Body of pancreas (tissue), 4 donors: ENCODE measurements around the gene LRRC8C.

Experiments used
- CTCF ChIP-seq, 7 experiments: fragments of 450-650 bp in 4 of 7; fragments of 200-600 bp in 3 of 7; sonication (generic) in 3 of 7; IDR thresholded peaks; one replicate each; pipeline ENCODE4 v1.5.1; 2016 to 2019; ENCODE audit warnings: antibody characterized with exemption in 7 of 7
- POLR2A ChIP-seq, 3 donors: fragments of 450-650 bp; IDR thresholded peaks; one replicate each; pipeline ENCODE4 v1.6.1; 2016; ENCODE audit warnings: antibody characterized with exemption in 3 of 3, mild to moderate bottlenecking in 2 of 3

DNA sequence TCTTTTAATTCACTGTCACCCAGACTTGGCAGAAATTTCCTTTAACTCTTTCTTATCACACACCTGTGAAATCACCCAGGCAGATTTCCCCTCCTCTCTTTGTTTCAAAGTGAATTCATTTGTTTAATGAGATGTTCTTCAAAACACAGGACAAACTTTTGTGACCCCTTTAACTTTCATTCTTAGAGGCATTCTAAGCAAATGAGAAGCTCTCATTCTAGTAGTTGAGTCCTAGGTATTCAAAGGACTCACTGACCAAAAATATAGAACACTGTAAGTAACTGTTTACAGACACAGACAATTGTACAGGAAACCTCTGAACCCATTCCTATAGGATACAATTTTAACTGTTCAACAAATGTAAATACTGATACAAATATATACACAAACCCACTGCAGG, 16.9 kb downstream of the LRRC8C start:
- TF ChIP-seq CTCF (IDR thresholded peaks at IDR 0.05) (no peak), POLR2A (IDR thresholded peaks at IDR 0.05) (no peak)
